ENCODE results near the gene C17orf67.

DNA sequence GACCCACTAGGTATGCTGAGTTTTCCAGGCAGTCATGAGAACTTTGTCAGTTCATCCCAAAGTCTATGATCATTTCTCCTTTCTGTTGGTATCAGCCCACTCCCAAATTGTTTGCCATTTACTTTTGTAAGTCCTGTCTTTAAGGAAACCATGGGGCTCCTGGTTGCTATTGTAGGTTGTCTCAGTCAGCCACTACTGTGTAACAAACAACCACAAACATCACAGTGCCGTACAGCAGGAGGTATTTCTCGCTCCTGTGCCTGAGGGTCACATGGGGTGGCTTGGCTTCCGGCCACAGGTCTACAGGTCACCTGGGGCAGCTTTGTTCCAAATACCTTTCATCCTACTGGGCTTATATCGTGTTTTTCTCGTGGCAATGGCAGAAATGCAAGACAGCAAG is 71.6 kb downstream of the C17orf67 start:
- TF ChIP-seq, protein P1, sequence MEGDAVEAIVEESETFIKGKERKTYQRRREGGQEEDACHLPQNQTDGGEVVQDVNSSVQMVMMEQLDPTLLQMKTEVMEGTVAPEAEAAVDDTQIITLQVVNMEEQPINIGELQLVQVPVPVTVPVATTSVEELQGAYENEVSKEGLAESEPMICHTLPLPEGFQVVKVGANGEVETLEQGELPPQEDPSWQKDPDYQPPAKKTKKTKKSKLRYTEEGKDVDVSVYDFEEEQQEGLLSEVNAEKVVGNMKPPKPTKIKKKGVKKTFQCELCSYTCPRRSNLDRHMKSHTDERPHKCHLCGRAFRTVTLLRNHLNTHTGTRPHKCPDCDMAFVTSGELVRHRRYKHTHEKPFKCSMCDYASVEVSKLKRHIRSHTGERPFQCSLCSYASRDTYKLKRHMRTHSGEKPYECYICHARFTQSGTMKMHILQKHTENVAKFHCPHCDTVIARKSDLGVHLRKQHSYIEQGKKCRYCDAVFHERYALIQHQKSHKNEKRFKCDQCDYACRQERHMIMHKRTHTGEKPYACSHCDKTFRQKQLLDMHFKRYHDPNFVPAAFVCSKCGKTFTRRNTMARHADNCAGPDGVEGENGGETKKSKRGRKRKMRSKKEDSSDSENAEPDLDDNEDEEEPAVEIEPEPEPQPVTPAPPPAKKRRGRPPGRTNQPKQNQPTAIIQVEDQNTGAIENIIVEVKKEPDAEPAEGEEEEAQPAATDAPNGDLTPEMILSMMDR (IDR thresholded peaks at IDR 0.05), result no peak
- no peak for TF ChIP-seq POLR2A (IDR thresholded peaks at IDR 0.05)
